ENCODE data around the gene CAPN15.

CAPN15 gene

DNA sequence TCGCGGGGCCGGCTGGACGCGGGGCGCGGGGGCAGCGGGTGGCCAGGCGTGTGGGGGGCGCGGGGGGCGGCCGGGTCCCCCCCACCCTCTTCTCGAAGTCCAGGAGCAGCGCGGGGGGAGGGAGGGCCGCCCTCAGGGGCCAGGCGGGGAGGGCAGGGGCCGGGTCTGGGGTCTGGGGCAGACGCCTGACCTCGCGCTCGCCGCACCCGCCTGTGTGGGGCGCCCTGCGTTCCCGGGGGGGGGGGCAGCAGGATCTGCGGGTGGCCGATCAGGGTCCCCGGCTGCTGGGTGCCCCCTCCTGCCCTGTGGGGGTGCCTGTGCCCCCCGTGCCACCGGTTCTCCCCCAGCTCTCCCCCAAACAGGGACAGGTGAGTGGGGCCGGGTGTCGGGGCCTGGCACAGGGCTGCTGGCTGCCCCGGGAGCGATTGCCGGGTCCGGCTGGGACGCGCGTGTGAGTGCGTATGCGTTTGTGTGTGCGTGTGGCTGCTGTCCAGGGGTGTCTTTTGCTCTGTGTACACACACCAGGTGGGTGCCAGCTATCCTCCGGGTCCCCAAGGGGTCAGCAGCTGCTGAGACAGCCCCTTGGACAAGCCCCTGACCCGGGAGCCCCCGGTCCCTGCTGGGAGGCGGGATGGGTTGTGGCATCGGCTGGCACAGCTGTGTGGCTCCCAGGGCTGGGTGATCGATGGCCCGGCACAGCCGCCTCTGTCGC lies 33.3 kb downstream of the CAPN15 start:
- TF ChIP-seq POLR2AphosphoS5 (IDR thresholded peaks at IDR 0.05; ENCODE audit: low read depth, low read length) (no peak), SIN3A (IDR thresholded peaks at IDR 0.05; ENCODE audit: borderline replicate concordance, insufficient read depth, low read length) (no peak), FOXP2 (optimal IDR thresholded peaks at IDR 0.05; ENCODE audit: borderline replicate concordance, extremely low read depth, extremely low read length, insufficient read depth) (no peak), TAF1 (IDR thresholded peaks at IDR 0.05; ENCODE audit: borderline replicate concordance, insufficient read depth, low read length) (no peak)
- TF ChIP-seq, protein P1, sequence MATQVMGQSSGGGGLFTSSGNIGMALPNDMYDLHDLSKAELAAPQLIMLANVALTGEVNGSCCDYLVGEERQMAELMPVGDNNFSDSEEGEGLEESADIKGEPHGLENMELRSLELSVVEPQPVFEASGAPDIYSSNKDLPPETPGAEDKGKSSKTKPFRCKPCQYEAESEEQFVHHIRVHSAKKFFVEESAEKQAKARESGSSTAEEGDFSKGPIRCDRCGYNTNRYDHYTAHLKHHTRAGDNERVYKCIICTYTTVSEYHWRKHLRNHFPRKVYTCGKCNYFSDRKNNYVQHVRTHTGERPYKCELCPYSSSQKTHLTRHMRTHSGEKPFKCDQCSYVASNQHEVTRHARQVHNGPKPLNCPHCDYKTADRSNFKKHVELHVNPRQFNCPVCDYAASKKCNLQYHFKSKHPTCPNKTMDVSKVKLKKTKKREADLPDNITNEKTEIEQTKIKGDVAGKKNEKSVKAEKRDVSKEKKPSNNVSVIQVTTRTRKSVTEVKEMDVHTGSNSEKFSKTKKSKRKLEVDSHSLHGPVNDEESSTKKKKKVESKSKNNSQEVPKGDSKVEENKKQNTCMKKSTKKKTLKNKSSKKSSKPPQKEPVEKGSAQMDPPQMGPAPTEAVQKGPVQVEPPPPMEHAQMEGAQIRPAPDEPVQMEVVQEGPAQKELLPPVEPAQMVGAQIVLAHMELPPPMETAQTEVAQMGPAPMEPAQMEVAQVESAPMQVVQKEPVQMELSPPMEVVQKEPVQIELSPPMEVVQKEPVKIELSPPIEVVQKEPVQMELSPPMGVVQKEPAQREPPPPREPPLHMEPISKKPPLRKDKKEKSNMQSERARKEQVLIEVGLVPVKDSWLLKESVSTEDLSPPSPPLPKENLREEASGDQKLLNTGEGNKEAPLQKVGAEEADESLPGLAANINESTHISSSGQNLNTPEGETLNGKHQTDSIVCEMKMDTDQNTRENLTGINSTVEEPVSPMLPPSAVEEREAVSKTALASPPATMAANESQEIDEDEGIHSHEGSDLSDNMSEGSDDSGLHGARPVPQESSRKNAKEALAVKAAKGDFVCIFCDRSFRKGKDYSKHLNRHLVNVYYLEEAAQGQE (IDR thresholded peaks at IDR 0.05; ENCODE audit: insufficient read depth in 1 of 2, low read depth in 2 of 2, low read length in 2 of 2) = no peak

DNA sequence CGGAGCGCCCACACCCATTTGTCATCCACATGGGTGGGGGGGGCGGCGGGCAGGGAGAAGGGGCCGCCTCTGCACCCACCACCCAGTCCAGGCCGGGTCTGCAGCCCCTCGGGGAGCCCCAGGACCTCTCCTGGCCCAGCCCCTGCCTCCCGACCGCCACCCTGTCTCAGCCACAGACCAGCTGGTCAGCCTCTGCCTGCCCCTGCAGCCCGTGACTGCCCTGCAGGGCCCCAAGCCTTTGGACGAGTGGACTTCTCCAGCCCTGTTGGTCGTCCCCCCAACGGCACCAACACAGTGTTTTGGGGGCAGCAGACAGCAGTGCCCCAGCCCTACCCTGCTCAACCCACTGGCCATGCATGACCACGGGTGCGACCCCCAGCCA lies 33.9 kb downstream of the CAPN15 start:
- TF ChIP-seq SIN3A (IDR thresholded peaks at IDR 0.05; ENCODE audit: borderline replicate concordance, insufficient read depth, low read length) (no peak), TAF1 (IDR thresholded peaks at IDR 0.05; ENCODE audit: borderline replicate concordance, insufficient read depth, low read length) (no peak), FOXP2 (optimal IDR thresholded peaks at IDR 0.05; ENCODE audit: borderline replicate concordance, extremely low read depth, extremely low read length, insufficient read depth) (no peak), POLR2AphosphoS5 (IDR thresholded peaks at IDR 0.05; ENCODE audit: low read depth, low read length) (no peak)
- TF ChIP-seq, protein P1 (IDR thresholded peaks at IDR 0.05; ENCODE audit: insufficient read depth in 1 of 2, low read depth in 2 of 2, low read length in 2 of 2) = no peak

DNA sequence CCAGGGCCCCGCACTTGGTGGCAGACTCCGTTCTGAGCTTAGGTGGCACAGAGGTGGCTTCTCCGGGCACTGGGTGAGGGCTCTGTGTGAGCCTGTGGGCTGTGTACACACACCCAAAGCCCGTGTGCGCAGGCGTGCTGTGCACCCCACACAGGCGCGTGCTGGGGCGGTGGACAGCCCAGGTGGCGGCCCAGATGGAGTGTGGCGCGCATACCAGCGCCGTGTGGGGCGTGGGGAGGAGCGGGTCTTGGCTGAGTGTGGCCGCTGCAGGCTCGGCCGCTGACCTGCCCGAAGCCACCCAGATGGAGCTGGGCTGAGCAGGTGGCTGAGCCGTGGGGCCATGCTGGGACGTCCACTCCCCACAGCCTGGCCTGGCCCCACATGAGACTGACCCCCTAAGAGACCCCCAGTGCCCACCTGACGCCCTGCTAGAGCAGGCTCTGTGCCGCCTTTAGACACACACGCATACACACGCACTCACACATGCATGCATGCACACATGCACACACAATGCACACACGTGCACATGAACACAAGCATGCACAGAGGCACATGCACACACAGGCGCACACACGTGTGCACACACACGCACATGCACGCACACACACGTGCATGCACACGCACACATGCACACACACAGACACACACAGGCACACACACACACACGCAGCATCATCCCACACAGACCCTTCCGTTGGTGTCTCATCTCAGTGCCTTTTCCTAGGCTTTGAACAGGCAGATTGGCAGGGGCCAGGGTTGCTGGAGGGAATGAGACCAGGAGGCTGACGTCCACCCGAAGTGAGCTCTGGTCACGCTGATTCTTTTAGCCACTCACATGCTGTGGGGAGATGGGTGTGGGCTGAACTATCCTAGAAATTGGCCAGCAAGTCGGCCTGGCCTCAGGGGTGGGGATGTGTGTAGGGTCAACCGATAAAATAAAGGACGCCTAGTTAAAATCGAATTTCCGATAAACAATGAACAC lies 34.7 kb downstream of the CAPN15 start:
- TF ChIP-seq TAF1 (IDR thresholded peaks at IDR 0.05; ENCODE audit: borderline replicate concordance, insufficient read depth, low read length) (no peak), POLR2AphosphoS5 (IDR thresholded peaks at IDR 0.05; ENCODE audit: low read depth, low read length) (no peak), FOXP2 (optimal IDR thresholded peaks at IDR 0.05; ENCODE audit: borderline replicate concordance, extremely low read depth, extremely low read length, insufficient read depth) (no peak), SIN3A (IDR thresholded peaks at IDR 0.05; ENCODE audit: borderline replicate concordance, insufficient read depth, low read length) (no peak)

DNA sequence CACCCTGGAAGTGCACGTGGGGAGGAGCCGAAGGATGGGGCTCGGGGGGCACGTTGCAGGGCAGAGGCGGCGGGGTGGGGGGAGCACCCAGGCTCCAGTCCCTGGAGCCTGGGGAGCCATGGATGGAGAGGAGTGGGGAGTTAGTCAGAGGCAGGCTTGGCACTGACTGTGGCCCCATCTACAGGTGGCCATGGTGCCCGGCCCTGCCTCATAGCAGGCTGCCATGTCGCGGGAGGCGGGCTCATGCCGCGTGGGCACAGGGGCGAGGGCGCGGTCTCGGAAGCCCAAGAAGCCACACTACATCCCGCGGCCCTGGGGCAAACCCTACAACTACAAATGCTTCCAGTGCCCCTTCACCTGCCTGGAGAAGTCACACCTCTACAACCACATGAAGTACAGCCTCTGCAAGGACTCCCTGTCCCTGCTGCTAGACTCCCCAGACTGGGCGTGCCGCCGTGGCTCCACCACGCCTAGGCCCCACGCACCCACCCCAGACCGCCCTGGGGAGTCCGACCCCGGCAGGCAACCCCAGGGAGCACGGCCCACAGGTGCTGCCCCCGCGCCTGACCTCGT lies 35.6 kb downstream of the CAPN15 start:
- TF ChIP-seq SIN3A (IDR thresholded peaks at IDR 0.05; ENCODE audit: borderline replicate concordance, insufficient read depth, low read length) = no peak
- TF ChIP-seq, protein P1 (IDR thresholded peaks at IDR 0.05; ENCODE audit: insufficient read depth in 1 of 2, low read depth in 2 of 2, low read length in 2 of 2) = no peak
- TF ChIP-seq TAF1 (IDR thresholded peaks at IDR 0.05; ENCODE audit: borderline replicate concordance, insufficient read depth, low read length) = no peak
- TF ChIP-seq POLR2AphosphoS5 (IDR thresholded peaks at IDR 0.05; ENCODE audit: low read depth, low read length) = no peak

DNA sequence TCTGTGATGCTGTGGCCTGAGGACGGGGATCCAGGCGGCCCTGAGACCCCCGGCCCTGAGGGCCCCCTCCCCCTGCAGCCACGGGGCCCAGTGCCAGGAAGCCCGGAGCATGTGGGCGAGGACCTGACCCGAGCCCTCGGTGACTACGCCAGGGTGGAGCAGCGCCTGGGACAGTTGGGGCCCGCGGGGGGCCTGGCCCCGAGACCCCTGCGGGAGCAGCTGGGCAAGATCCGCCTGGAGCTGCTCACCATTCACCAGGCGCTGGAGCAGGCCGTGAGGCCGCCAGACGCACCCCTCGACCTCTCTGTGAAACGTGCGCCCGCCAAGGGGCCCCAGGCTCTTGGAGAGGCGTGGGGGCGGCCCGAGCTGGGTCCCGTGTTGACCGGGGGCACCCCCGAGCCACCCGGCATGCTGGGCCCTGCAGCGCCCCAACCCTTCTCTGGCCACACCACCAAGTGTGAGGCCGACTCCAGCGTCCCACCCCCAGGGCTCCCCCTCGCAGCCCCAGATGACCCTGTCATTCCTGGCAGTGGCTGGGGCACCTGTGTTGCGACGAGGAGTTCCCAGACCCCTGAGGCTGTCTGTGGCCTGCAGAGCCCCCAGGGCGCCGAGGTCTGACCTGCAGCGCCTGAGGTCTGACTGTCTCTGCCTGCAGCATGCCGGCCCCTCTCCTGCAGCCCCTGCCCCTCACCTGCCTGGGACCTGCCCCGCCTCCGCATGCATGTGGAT lies 37.3 kb downstream of the CAPN15 start:
- TF ChIP-seq FOXP2 (optimal IDR thresholded peaks at IDR 0.05; ENCODE audit: borderline replicate concordance, extremely low read depth, extremely low read length, insufficient read depth) = no peak

Measured in PFSK-1 (cell line).